Measurements from ENCODE around the gene NFKBIB. TPM values are rescaled to one million over a fixed set of nuclear protein-coding genes. Genes with fewer than 3 reads are reported as not detected.

NFKBIB gene
- total and polyA plus RNA-seq, 2 of the 13 experiments (the other 11 are each of a cell fraction or from before 2014, with no cell fraction given) = 8.6 to 14.9 TPM

GRCh38 chr19:38868551-38868950 lies 31.2 kb upstream of the NFKBIB start:
- H3K27ac ChIP-seq (ENCODE audit: extremely low read length, insufficient read depth, low read length) = no peak overlapping the region

More at GRCh38 chr19:38868551-38868950, 31.2 kb upstream of the NFKBIB start:
- H3K4me1 ChIP-seq (ENCODE audit: insufficient read depth, low read length) = peaks cover 14% of the 10 kb centered on the region
- no peak overlapping the region for H2AFZ ChIP-seq (ENCODE audit: low read length)
- no peaks in the 10 kb centered on the region for H3K79me2 ChIP-seq (ENCODE audit: insufficient read depth, low read length)
- intact Hi-C loops (cut with micrococcal nuclease; ENCODE audit: unreplicated experiment) = no loop called here
- no peaks in the 10 kb centered on the region for H3K27me3 ChIP-seq (ENCODE audit: control insufficient read depth in 1 of 2, insufficient read depth in 2 of 2, low read length in 2 of 2)
- no peak for FAIRE-seq
- ChIA-PET CTCF (ENCODE audit: low intra/inter-chr PET ratio, low total read pairs) (no interaction called here), POLR2A (interaction anchor here (1.8 kb wide), 1 partner anchor 9 kb away, joined by 6 read pairs; the partner anchor contains the start of gene RINL)
- no peak overlapping the region for H3K4me2 ChIP-seq (ENCODE audit: low read depth, low read length)
- no peaks in the 10 kb centered on the region for H4K20me1 ChIP-seq (ENCODE audit: insufficient read depth, low read length)
- in situ Hi-C loops (cut with HindIII; ENCODE audit: extremely low pct_ligation_motif_present, low pct_unique_long_range_greater_than_20kb) = no loop called here
- BruUV-seq (replicated peaks) = no TSS peak
- no peak for DNase-seq (ENCODE audit: low spot score)
- no peaks in the 10 kb centered on the region for H3K9me3 ChIP-seq (ENCODE audit: low read length)
- ATAC-seq = no peak
- no peak for TF ChIP-seq SIN3B (IDR thresholded peaks at IDR 0.05; ENCODE audit: low read length)
- no peak for TF ChIP-seq NFYC (CRISPR knock-in tag; IDR thresholded peaks at IDR 0.05)
- TF ChIP-seq CEBPZ (IDR thresholded peaks at IDR 0.05; ENCODE audit: low read length) = no peak
- H3K4me3 ChIP-seq (replicated peaks in 1 of 3; ENCODE audit: insufficient read depth in 1 of 3, low read depth in 2 of 3, low read length in 3 of 3) = no peak overlapping the region
- H3K9ac ChIP-seq (ENCODE audit: insufficient read depth, low read depth, low read length) = no peak overlapping the region
- no peaks in the 10 kb centered on the region for H3K36me3 ChIP-seq (replicated peaks in 1 of 2; ENCODE audit: control insufficient read depth in 1 of 2, insufficient read depth in 2 of 2, low read length in 2 of 2)
- 96% methylated on average over 4 of the region's 6 CpGs for WGBS (ENCODE audit: low lambda C conversion rate)
